Measurements from ENCODE around the gene VWA1. TPM values are rescaled to one million over a fixed set of nuclear protein-coding genes. Genes with fewer than 3 reads are reported as not detected.

VWA1 gene
- total and polyA plus RNA-seq, 9 donors: 32.9 to 99.5 (median 68.1) TPM

- H3K36me3 ChIP-seq (ENCODE audit: control insufficient read depth, insufficient read depth, low read length): peaks cover 78% of the 10 kb centered on the region
- peaks cover 10% of the 10 kb centered on the region for H3K4me1 ChIP-seq (ENCODE audit: control insufficient read depth, insufficient read depth, low read length)
- H3K4me3 ChIP-seq (ENCODE audit: low read length): no peak overlapping the region
- no peaks in the 10 kb centered on the region for H3K9me3 ChIP-seq (replicated peaks; ENCODE audit: control insufficient read depth, low read depth, low read length)
- 94% methylated on average over 4 of the region's 7 CpGs for whole genome bisulfite sequencing (ENCODE audit: insufficient coverage)
- H3K27ac ChIP-seq (ENCODE audit: low read length): no peak overlapping the region
- H3K27me3 ChIP-seq (ENCODE audit: control insufficient read depth, insufficient read depth, low read length): no peaks in the 10 kb centered on the region
- no peak for DNase-seq
Measured at GRCh38 chr1:1394116-1394515, 41.4 kb upstream of the VWA1 start.

GRCh38 chr1:1395166-1395565, 40.3 kb upstream of the VWA1 start:
- 91% methylated on average over 6 of the region's 11 CpGs for WGBS (ENCODE audit: insufficient coverage)
- Histone ChIP-seq H3K4me3 (ENCODE audit: low read length) (no peak overlapping the region), H3K27me3 (ENCODE audit: control insufficient read depth, insufficient read depth, low read length) (no peaks in the 10 kb centered on the region), H3K27ac (ENCODE audit: low read length) (no peak overlapping the region), H3K9me3 (replicated peaks; ENCODE audit: control insufficient read depth, low read depth, low read length) (no peaks in the 10 kb centered on the region), H3K4me1 (ENCODE audit: control insufficient read depth, insufficient read depth, low read length) (peaks cover 14% of the 10 kb centered on the region), H3K36me3 (ENCODE audit: control insufficient read depth, insufficient read depth, low read length) (peaks cover 68% of the 10 kb centered on the region)
- no peak for DNase-seq

- Histone ChIP-seq H3K9me3 (replicated peaks; ENCODE audit: control insufficient read depth, low read depth, low read length) (no peaks in the 10 kb centered on the region), H3K27ac (ENCODE audit: low read length) (no peak overlapping the region), H3K36me3 (ENCODE audit: control insufficient read depth, insufficient read depth, low read length) (peaks cover 65% of the 10 kb centered on the region), H3K27me3 (ENCODE audit: control insufficient read depth, insufficient read depth, low read length) (no peaks in the 10 kb centered on the region), H3K4me3 (ENCODE audit: low read length) (peak overlapping the region; percentile 92), H3K4me1 (ENCODE audit: control insufficient read depth, insufficient read depth, low read length) (peaks cover 25% of the 10 kb centered on the region)
- WGBS (ENCODE audit: insufficient coverage): 60% methylated on average over 11 of the region's 19 CpGs
- no peak for DNase-seq
Measured at GRCh38 chr1:1397839-1398523, 37.5 kb upstream of the VWA1 start.

- peak overlapping the region; percentile 42 for H3K27ac ChIP-seq (ENCODE audit: low read length)
- no peaks in the 10 kb centered on the region for H3K27me3 ChIP-seq (ENCODE audit: control insufficient read depth, insufficient read depth, low read length)
- DNase-seq: no peak
- peaks cover 25% of the 10 kb centered on the region for H3K4me1 ChIP-seq (ENCODE audit: control insufficient read depth, insufficient read depth, low read length)
- no peaks in the 10 kb centered on the region for H3K9me3 ChIP-seq (replicated peaks; ENCODE audit: control insufficient read depth, low read depth, low read length)
- peaks cover 62% of the 10 kb centered on the region for H3K36me3 ChIP-seq (ENCODE audit: control insufficient read depth, insufficient read depth, low read length)
- peak overlapping the region; percentile 92 for H3K4me3 ChIP-seq (ENCODE audit: low read length)
- WGBS (ENCODE audit: insufficient coverage): under 1% methylated on average over 51 of the region's 54 CpGs
Measured at GRCh38 chr1:1398677-1399186, 36.8 kb upstream of the VWA1 start.

- no peaks in the 10 kb centered on the region for H3K9me3 ChIP-seq (replicated peaks; ENCODE audit: control insufficient read depth, low read depth, low read length)
- H3K4me1 ChIP-seq (ENCODE audit: control insufficient read depth, insufficient read depth, low read length): peaks cover 25% of the 10 kb centered on the region
- H3K27me3 ChIP-seq (ENCODE audit: control insufficient read depth, insufficient read depth, low read length): no peaks in the 10 kb centered on the region
- H3K27ac ChIP-seq (ENCODE audit: low read length): peak within 1 kb of the TSS; percentile 56
- peak; percentile 99 for DNase-seq
- under 1% methylated on average over 86 of the region's 86 CpGs for WGBS (ENCODE audit: insufficient coverage)
- H3K36me3 ChIP-seq (ENCODE audit: control insufficient read depth, insufficient read depth, low read length): peaks cover 59% of the 10 kb centered on the region
- peak within 1 kb of the TSS; percentile 92 for H3K4me3 ChIP-seq (ENCODE audit: low read length)
Measured at GRCh38 chr1:1399187-1399871, 36.2 kb upstream of the VWA1 start, which contains the start of gene CCNL2. CCNL2 (minus strand) TSS chr1:1399335; CDS start chr1:1399306, 29 bp downstream.

- Histone ChIP-seq H3K36me3 (ENCODE audit: control insufficient read depth, insufficient read depth, low read length) (peaks cover 62% of the 10 kb centered on the region), H3K27ac (ENCODE audit: low read length) (peak overlapping the region; percentile 56), H3K4me3 (ENCODE audit: low read length) (peak overlapping the region; percentile 89), H3K4me1 (ENCODE audit: control insufficient read depth, insufficient read depth, low read length) (peaks cover 25% of the 10 kb centered on the region), H3K9me3 (replicated peaks; ENCODE audit: control insufficient read depth, low read depth, low read length) (no peaks in the 10 kb centered on the region), H3K27me3 (ENCODE audit: control insufficient read depth, insufficient read depth, low read length) (no peaks in the 10 kb centered on the region)
- WGBS (ENCODE audit: insufficient coverage): 6% methylated on average over 33 of the region's 34 CpGs
- no peak for DNase-seq
Measured at GRCh38 chr1:1399872-1400575, 35.5 kb upstream of the VWA1 start.

- H3K27ac ChIP-seq (ENCODE audit: low read length): peak overlapping the region; percentile 56
- peak overlapping the region; percentile 89 for H3K4me3 ChIP-seq (ENCODE audit: low read length)
- no peaks in the 10 kb centered on the region for H3K9me3 ChIP-seq (replicated peaks; ENCODE audit: control insufficient read depth, low read depth, low read length)
- no peak for DNase-seq
- WGBS (ENCODE audit: insufficient coverage): 75% methylated on average over 18 of the region's 22 CpGs
- no peaks in the 10 kb centered on the region for H3K27me3 ChIP-seq (ENCODE audit: control insufficient read depth, insufficient read depth, low read length)
- peaks cover 29% of the 10 kb centered on the region for H3K4me1 ChIP-seq (ENCODE audit: control insufficient read depth, insufficient read depth, low read length)
- peaks cover 61% of the 10 kb centered on the region for H3K36me3 ChIP-seq (ENCODE audit: control insufficient read depth, insufficient read depth, low read length)
Measured at GRCh38 chr1:1400576-1401456, 34.7 kb upstream of the VWA1 start.

GRCh38 chr1:1401457-1402010, 34.0 kb upstream of the VWA1 start:
- Histone ChIP-seq H3K27ac (ENCODE audit: low read length) (no peak overlapping the region), H3K27me3 (ENCODE audit: control insufficient read depth, insufficient read depth, low read length) (no peaks in the 10 kb centered on the region), H3K9me3 (replicated peaks; ENCODE audit: control insufficient read depth, low read depth, low read length) (no peaks in the 10 kb centered on the region), H3K36me3 (ENCODE audit: control insufficient read depth, insufficient read depth, low read length) (peaks cover 62% of the 10 kb centered on the region), H3K4me3 (ENCODE audit: low read length) (no peak overlapping the region), H3K4me1 (ENCODE audit: control insufficient read depth, insufficient read depth, low read length) (peaks cover 36% of the 10 kb centered on the region)
- no peak for DNase-seq
- WGBS (ENCODE audit: insufficient coverage): 76% methylated on average over 4 of the region's 7 CpGs

- no peaks in the 10 kb centered on the region for H3K9me3 ChIP-seq (replicated peaks; ENCODE audit: control insufficient read depth, low read depth, low read length)
- 69% methylated on average over 18 of the region's 20 CpGs for WGBS (ENCODE audit: insufficient coverage)
- peaks cover 36% of the 10 kb centered on the region for H3K4me1 ChIP-seq (ENCODE audit: control insufficient read depth, insufficient read depth, low read length)
- peaks cover 57% of the 10 kb centered on the region for H3K36me3 ChIP-seq (ENCODE audit: control insufficient read depth, insufficient read depth, low read length)
- DNase-seq: no peak
- H3K4me3 ChIP-seq (ENCODE audit: low read length): no peak overlapping the region
- H3K27ac ChIP-seq (ENCODE audit: low read length): no peak overlapping the region
- no peaks in the 10 kb centered on the region for H3K27me3 ChIP-seq (ENCODE audit: control insufficient read depth, insufficient read depth, low read length)
Measured at GRCh38 chr1:1402072-1402900, 33.2 kb upstream of the VWA1 start.

All from muscle of leg (tissue), 11 donors.